A549 (cell line): ENCODE results near the gene CARNS1. TPM values are rescaled to one million over a fixed set of nuclear protein-coding genes. Genes with fewer than 3 reads are reported as not detected.

Experiments
- BCL3 ChIP-seq: fragments of >200 bp; sonication (Bioruptor Twin); formaldehyde crosslinking; IDR thresholded peaks from 3 replicates; pipeline ENCODE4 v1.6.1; 2016
- CHD2 ChIP-seq: fragments of 150-350 bp; IDR thresholded peaks from 2 replicates; pipeline ENCODE4 v1.6.1; 2014; ENCODE audit warnings: low read length; ENCODE audit not compliant: partially characterized antibody
- E2F6 ChIP-seq: IDR thresholded peaks from 2 replicates; pipeline ENCODE4 v1.6.1; 2012; ENCODE audit warnings: low read depth, borderline replicate concordance
- EHF ChIP-seq: fragments of 250-450 bp; sonication (Bioruptor Pico); IDR thresholded peaks from 2 replicates; pipeline ENCODE4 v1.5.0; 2020; ENCODE audit warnings: mild to moderate bottlenecking
- EHMT2 ChIP-seq: fragments of 200-600 bp; sonication (generic); IDR thresholded peaks from 2 replicates; pipeline ENCODE4 v1.6.1; 2016; ENCODE audit warnings: antibody characterized with exemption, low read depth, mild to moderate bottlenecking, moderate library complexity
- EP300 ChIP-seq, 2 experiments: fragments of >200 bp; sonication (Bioruptor Twin); formaldehyde crosslinking; IDR thresholded peaks; 2 replicates in 1 of 2; 3 replicates in 1 of 2; pipeline ENCODE4 v1.6.1; 2016 to 2017
- FOSB ChIP-seq: fragments of 250-450 bp; sonication (Bioruptor Pico); IDR thresholded peaks from 2 replicates; pipeline ENCODE4 v1.5.0; 2020; ENCODE audit warnings: mild to moderate bottlenecking, moderate library complexity
- FOXS1 ChIP-seq: fragments of 250-450 bp; sonication (Bioruptor Pico); IDR thresholded peaks from 2 replicates; pipeline ENCODE4 v1.5.0; 2020; ENCODE audit warnings: mild to moderate bottlenecking, moderate library complexity
- HDAC2 ChIP-seq: fragments of 200-600 bp; sonication (generic); IDR thresholded peaks from 2 replicates; pipeline ENCODE4 v1.6.1; 2016
- HES2 ChIP-seq: fragments of >200 bp; sonication (Bioruptor Twin); formaldehyde crosslinking; IDR thresholded peaks from 2 replicates; pipeline ENCODE4 v1.6.1; 2016
- HEYL ChIP-seq: fragments of 250-450 bp; sonication (Bioruptor Pico); IDR thresholded peaks from 2 replicates; pipeline ENCODE4 v1.8.0; 2021; ENCODE audit warnings: mild to moderate bottlenecking, moderate library complexity
- HOXB5 ChIP-seq: fragments of 250-450 bp; sonication (Bioruptor Pico); IDR thresholded peaks from 2 replicates; pipeline ENCODE4 v1.5.0; 2020; ENCODE audit warnings: mild to moderate bottlenecking, moderate library complexity
- JUN ChIP-seq, 2 experiments: fragments of >200 bp; sonication (Bioruptor Twin); formaldehyde crosslinking; IDR thresholded peaks; 2 replicates in 1 of 2; 3 replicates in 1 of 2; pipeline ENCODE4 v1.6.1; 2016 to 2017
- JUNB ChIP-seq: fragments of >200 bp; sonication (Bioruptor Twin); formaldehyde crosslinking; IDR thresholded peaks from 2 replicates; pipeline ENCODE4 v1.6.1; 2016
- MAFK ChIP-seq: fragments of 450-650 bp; IDR thresholded peaks from 2 replicates; pipeline ENCODE4 v1.6.1; 2014; ENCODE audit not compliant: partially characterized antibody
- MYC ChIP-seq: IDR thresholded peaks from 2 replicates; pipeline ENCODE4 v1.6.1; 2012; ENCODE audit warnings: mild to moderate bottlenecking, inconsistent platforms, low read length, improper control_type of control experiment, borderline replicate concordance
- NPAS2 ChIP-seq: fragments of 250-450 bp; sonication (Bioruptor Pico); IDR thresholded peaks from 2 replicates; pipeline ENCODE4 v1.8.0; 2022; ENCODE audit warnings: mild to moderate bottlenecking, moderate library complexity, borderline replicate concordance
- NR3C1 ChIP-seq: fragments of >200 bp; sonication (Bioruptor Twin); formaldehyde crosslinking; IDR thresholded peaks from 3 replicates; pipeline ENCODE4 v1.6.1; 2017
- RAD21 ChIP-seq, 2 experiments: fragments of >200 bp in 1 of 2; sonication (Bioruptor Twin) in 1 of 2; formaldehyde crosslinking in 1 of 2; IDR thresholded peaks in 1 of 2; conservative IDR thresholded peaks in 1 of 2; 2 replicates in 1 of 2; 3 replicates in 1 of 2; pipeline ENCODE4 v1.6.1; 2012 to 2018; ENCODE audit warnings: inconsistent platforms in 1 of 2
- RARB ChIP-seq: fragments of 250-450 bp; sonication (Bioruptor Pico); IDR thresholded peaks from 2 replicates; pipeline ENCODE4 v1.8.0; 2021; ENCODE audit warnings: mild to moderate bottlenecking, moderate library complexity
- REST ChIP-seq: fragments of 200-600 bp; sonication (generic); IDR thresholded peaks from 2 replicates; pipeline ENCODE4 v1.6.1; 2016; ENCODE audit warnings: antibody characterized with exemption, mild to moderate bottlenecking, moderate library complexity
- RFX5 ChIP-seq: fragments of 450-650 bp; IDR thresholded peaks from 2 replicates; pipeline ENCODE4 v1.7.1; 2014; ENCODE audit warnings: antibody characterized with exemption, mild to moderate bottlenecking, moderate library complexity
- ZC3H11A ChIP-seq: fragments of 450-650 bp; IDR thresholded peaks from 2 replicates; pipeline ENCODE4 v1.6.1; 2014; ENCODE audit warnings: antibody characterized with exemption, mild to moderate bottlenecking
- ZSCAN20 ChIP-seq: fragments of 250-450 bp; sonication (Bioruptor Pico); IDR thresholded peaks from 2 replicates; pipeline ENCODE4 v1.8.0; 2022; ENCODE audit warnings: mild to moderate bottlenecking, moderate library complexity
- polyA plus RNA-seq, 4 experiments: library from polyadenylated mRNA; depleted of rRNA in 3 of 4; stranded (reverse); fragments of >200 nt; fragmentation: RNase III in 1 of 4; extraction: RNeasy Plus Mini Kit Qiagen cat#74134 plus additional on column Dnase treatment in 1 of 4; gene quantifications; 2 replicates in 3 of 4; 3 replicates in 1 of 4; pipeline ENCODE4 v1.2.3, GENCODE V29; 2011 to 2017

Gene CARNS1
- polyA plus RNA-seq, 2 of the 4 experiments (the other 2 are of a cell fraction): 0.08 to 0.10 TPM

- no peak for TF ChIP-seq NPAS2 (CRISPR knock-in tag)
- TF ChIP-seq MYC: no peak
- no peak for TF ChIP-seq HDAC2
- TF ChIP-seq FOXS1: no peak
- TF ChIP-seq CHD2: no peak
- no peak for TF ChIP-seq NR3C1
- TF ChIP-seq FOSB (CRISPR knock-in tag): no peak
- TF ChIP-seq REST: no peak
- TF ChIP-seq EHF: no peak
- TF ChIP-seq EHMT2: no peak
- TF ChIP-seq RFX5: no peak
- no peak for TF ChIP-seq JUNB
- TF ChIP-seq HOXB5 (CRISPR knock-in tag): 0 out of 2 replicates have a peak, but pooled peaks have one; percentile 66
- peak; percentile 36 for TF ChIP-seq MAFK
- TF ChIP-seq EP300 (IDR thresholded peaks at IDR 0.05): no peak
- TF ChIP-seq HEYL (CRISPR knock-in tag): no peak
- no peak; the same call in 1 of the 2 replicates for TF ChIP-seq E2F6
- TF ChIP-seq HES2: no peak
- TF ChIP-seq ZC3H11A: no peak
- no peak for TF ChIP-seq ZSCAN20 (CRISPR knock-in tag)
- TF ChIP-seq RAD21 (conservative IDR thresholded peaks at IDR 0.05 in 1 of 2, IDR thresholded peaks at IDR 0.05 in 1 of 2): no peak
- no peak for TF ChIP-seq BCL3
- TF ChIP-seq RARB: no peak
- peak in 1 of 2 experiments; percentile 64; a peak in 2 of 5 replicates for TF ChIP-seq JUN (IDR thresholded peaks at IDR 0.05)
These were observed 5.4 kb downstream of the CARNS1 start (continued) for GRCh38 chr11:67420646-67421429.
